ENCODE data around the gene EIF4EBP2. TPM values are rescaled to one million over a fixed set of nuclear protein-coding genes. Genes with fewer than 3 reads are reported as not detected.

The EIF4EBP2 gene
- total and polyA plus RNA-seq, 2 of the 13 experiments (the other 11 are each of a cell fraction or from before 2014, with no cell fraction given) = 16.9 to 22.0 TPM

DNA sequence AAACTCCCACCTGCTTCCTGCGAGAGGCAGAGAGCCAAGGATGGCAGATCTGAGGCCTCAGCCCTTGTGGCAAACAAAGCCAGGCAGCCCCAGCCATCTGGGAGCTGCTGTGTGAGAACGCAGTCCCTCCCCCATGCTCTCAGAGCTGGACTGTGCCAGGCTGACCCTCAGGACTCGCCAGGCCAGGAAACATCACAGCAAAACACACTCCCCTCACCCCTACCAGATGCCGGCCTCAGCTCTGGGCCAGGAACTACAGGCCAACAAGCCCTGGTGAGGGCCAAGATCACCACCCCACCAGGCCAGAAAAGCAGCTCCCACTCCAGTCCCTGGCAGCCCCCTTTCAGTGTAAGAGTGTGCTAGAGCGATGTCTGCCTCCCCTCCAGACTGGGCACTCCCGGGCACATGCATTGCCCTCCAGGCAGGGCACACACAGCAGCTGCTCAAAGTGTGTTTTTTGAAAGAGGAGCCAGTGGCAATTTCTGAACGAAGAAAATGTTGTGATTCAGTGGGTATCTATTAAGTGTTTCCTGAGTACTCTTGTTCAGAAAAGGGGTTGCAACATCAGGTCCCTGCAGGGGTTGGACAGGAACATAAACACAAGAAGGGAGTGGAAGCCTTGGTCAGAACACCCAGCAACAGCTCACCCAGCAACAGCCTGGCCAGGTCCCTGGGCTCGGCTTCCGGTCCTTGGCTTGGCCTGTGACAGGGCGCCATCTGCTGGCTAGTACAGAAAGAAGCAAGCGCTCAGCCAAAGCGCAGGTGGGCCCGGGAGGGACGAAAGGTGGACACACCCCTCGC, 39.8 kb upstream of the EIF4EBP2 start (continued):
- TF ChIP-seq, protein P1, sequence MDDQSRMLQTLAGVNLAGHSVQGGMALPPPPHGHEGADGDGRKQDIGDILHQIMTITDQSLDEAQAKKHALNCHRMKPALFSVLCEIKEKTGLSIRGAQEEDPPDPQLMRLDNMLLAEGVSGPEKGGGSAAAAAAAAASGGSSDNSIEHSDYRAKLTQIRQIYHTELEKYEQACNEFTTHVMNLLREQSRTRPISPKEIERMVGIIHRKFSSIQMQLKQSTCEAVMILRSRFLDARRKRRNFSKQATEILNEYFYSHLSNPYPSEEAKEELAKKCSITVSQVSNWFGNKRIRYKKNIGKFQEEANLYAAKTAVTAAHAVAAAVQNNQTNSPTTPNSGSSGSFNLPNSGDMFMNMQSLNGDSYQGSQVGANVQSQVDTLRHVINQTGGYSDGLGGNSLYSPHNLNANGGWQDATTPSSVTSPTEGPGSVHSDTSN (CRISPR knock-in tag; IDR thresholded peaks at IDR 0.05; ENCODE audit: borderline replicate concordance) = no peak
- no peak for TF ChIP-seq ZNF121 (CRISPR knock-in tag; IDR thresholded peaks at IDR 0.05)
- peak; percentile 79 for TF ChIP-seq KAT8 (CRISPR knock-in tag; IDR thresholded peaks at IDR 0.05)
- TF ChIP-seq IRF9 (CRISPR knock-in tag; IDR thresholded peaks at IDR 0.05; ENCODE audit: borderline replicate concordance) = peak; percentile 82; the same call in 1 of the 2 replicates
- no peak for TF ChIP-seq SNAI1 (CRISPR knock-in tag; IDR thresholded peaks at IDR 0.05; ENCODE audit: borderline replicate concordance)
- no peak; the same call in 1 of the 2 replicates for TF ChIP-seq ZNF746 (CRISPR knock-in tag; IDR thresholded peaks at IDR 0.05)
- no peak for TF ChIP-seq ZNF850 (CRISPR knock-in tag; conservative IDR thresholded peaks at IDR 0.05)
- TF ChIP-seq, protein P2, sequence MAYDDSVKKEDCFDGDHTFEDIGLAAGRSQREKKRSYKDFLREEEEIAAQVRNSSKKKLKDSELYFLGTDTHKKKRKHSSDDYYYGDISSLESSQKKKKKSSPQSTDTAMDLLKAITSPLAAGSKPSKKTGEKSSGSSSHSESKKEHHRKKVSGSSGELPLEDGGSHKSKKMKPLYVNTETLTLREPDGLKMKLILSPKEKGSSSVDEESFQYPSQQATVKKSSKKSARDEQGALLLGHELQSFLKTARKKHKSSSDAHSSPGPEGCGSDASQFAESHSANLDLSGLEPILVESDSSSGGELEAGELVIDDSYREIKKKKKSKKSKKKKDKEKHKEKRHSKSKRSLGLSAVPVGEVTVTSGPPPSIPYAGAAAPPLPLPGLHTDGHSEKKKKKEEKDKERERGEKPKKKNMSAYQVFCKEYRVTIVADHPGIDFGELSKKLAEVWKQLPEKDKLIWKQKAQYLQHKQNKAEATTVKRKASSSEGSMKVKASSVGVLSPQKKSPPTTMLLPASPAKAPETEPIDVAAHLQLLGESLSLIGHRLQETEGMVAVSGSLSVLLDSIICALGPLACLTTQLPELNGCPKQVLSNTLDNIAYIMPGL (CRISPR knock-in tag; IDR thresholded peaks at IDR 0.05; ENCODE audit: borderline replicate concordance in 1 of 2, low read depth in 1 of 2) = peak; percentile 86; a peak in 3 of 4 replicates
- TF ChIP-seq, protein P3, sequence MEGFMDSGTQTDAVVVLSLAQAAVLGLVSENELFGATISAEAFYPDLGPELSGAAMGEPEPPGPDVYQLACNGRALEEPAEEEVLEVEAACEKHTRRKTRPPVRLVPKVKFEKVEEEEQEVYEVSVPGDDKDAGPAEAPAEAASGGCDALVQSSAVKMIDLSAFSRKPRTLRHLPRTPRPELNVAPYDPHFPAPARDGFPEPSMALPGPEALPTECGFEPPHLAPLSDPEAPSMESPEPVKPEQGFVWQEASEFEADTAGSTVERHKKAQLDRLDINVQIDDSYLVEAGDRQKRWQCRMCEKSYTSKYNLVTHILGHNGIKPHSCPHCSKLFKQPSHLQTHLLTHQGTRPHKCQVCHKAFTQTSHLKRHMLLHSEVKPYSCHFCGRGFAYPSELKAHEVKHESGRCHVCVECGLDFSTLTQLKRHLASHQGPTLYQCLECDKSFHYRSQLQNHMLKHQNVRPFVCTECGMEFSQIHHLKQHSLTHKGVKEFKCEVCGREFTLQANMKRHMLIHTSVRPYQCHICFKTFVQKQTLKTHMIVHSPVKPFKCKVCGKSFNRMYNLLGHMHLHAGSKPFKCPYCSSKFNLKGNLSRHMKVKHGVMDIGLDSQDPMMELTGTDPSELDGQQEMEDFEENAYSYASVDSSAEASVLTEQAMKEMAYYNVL (CRISPR knock-in tag; IDR thresholded peaks at IDR 0.05; ENCODE audit: borderline replicate concordance) = 0 out of 2 replicates have a peak, but pooled peaks have one; percentile 57
- TF ChIP-seq ZNF761 (CRISPR knock-in tag; conservative IDR thresholded peaks at IDR 0.05) = 0 out of 2 replicates have a peak, but pooled peaks have one; percentile 63
- TF ChIP-seq, protein P4, sequence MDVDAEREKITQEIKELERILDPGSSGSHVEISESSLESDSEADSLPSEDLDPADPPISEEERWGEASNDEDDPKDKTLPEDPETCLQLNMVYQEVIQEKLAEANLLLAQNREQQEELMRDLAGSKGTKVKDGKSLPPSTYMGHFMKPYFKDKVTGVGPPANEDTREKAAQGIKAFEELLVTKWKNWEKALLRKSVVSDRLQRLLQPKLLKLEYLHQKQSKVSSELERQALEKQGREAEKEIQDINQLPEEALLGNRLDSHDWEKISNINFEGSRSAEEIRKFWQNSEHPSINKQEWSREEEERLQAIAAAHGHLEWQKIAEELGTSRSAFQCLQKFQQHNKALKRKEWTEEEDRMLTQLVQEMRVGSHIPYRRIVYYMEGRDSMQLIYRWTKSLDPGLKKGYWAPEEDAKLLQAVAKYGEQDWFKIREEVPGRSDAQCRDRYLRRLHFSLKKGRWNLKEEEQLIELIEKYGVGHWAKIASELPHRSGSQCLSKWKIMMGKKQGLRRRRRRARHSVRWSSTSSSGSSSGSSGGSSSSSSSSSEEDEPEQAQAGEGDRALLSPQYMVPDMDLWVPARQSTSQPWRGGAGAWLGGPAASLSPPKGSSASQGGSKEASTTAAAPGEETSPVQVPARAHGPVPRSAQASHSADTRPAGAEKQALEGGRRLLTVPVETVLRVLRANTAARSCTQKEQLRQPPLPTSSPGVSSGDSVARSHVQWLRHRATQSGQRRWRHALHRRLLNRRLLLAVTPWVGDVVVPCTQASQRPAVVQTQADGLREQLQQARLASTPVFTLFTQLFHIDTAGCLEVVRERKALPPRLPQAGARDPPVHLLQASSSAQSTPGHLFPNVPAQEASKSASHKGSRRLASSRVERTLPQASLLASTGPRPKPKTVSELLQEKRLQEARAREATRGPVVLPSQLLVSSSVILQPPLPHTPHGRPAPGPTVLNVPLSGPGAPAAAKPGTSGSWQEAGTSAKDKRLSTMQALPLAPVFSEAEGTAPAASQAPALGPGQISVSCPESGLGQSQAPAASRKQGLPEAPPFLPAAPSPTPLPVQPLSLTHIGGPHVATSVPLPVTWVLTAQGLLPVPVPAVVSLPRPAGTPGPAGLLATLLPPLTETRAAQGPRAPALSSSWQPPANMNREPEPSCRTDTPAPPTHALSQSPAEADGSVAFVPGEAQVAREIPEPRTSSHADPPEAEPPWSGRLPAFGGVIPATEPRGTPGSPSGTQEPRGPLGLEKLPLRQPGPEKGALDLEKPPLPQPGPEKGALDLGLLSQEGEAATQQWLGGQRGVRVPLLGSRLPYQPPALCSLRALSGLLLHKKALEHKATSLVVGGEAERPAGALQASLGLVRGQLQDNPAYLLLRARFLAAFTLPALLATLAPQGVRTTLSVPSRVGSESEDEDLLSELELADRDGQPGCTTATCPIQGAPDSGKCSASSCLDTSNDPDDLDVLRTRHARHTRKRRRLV (CRISPR knock-in tag; IDR thresholded peaks at IDR 0.05) = no peak
- TF ChIP-seq, protein P5, sequence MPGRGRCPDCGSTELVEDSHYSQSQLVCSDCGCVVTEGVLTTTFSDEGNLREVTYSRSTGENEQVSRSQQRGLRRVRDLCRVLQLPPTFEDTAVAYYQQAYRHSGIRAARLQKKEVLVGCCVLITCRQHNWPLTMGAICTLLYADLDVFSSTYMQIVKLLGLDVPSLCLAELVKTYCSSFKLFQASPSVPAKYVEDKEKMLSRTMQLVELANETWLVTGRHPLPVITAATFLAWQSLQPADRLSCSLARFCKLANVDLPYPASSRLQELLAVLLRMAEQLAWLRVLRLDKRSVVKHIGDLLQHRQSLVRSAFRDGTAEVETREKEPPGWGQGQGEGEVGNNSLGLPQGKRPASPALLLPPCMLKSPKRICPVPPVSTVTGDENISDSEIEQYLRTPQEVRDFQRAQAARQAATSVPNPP (CRISPR knock-in tag; IDR thresholded peaks at IDR 0.05) = no peak
- TF ChIP-seq ZBTB7A (CRISPR knock-in tag; IDR thresholded peaks at IDR 0.05) = peak; percentile 65; the same call in 1 of the 2 replicates
- peak; percentile 79; the same call in 1 of the 2 replicates for TF ChIP-seq SMAD1 (CRISPR knock-in tag; IDR thresholded peaks at IDR 0.05; ENCODE audit: borderline replicate concordance, low read depth)
